C4-2B (cell line): ENCODE measurements around the gene OSM.

Experiments used
- ZFX ChIP-seq: fragments of 450-650 bp; IDR thresholded peaks from 2 replicates; pipeline ENCODE4 v1.6.1; 2017
- TF ChIP-seq, protein P1 (sequence below): fragments of 450-650 bp; conservative IDR thresholded peaks from 2 replicates; pipeline ENCODE4 v1.5.1; 2017; ENCODE audit warnings: mild to moderate bottlenecking

GRCh38 chr22:30284172-30284571 is 17.5 kb upstream of the OSM start:
- TF ChIP-seq, protein P1, sequence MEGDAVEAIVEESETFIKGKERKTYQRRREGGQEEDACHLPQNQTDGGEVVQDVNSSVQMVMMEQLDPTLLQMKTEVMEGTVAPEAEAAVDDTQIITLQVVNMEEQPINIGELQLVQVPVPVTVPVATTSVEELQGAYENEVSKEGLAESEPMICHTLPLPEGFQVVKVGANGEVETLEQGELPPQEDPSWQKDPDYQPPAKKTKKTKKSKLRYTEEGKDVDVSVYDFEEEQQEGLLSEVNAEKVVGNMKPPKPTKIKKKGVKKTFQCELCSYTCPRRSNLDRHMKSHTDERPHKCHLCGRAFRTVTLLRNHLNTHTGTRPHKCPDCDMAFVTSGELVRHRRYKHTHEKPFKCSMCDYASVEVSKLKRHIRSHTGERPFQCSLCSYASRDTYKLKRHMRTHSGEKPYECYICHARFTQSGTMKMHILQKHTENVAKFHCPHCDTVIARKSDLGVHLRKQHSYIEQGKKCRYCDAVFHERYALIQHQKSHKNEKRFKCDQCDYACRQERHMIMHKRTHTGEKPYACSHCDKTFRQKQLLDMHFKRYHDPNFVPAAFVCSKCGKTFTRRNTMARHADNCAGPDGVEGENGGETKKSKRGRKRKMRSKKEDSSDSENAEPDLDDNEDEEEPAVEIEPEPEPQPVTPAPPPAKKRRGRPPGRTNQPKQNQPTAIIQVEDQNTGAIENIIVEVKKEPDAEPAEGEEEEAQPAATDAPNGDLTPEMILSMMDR, result no peak
- TF ChIP-seq ZFX, result no peak
